Activated gamma-delta T cell treated with anti-CD3 and anti-CD28 coated beads, Interleukin-2, amount 50 U/mL, for 16 hours (primary cell): Measurements from ENCODE around the gene RPS21.
"Not testable (repeated sequence)": the region's sequence is repeated elsewhere in the genome, so short reads cannot be mapped to it uniquely, and the experiment has no call there.

Experiments
- DNase-seq: peaks from one replicate; pipeline ENCODE4 v3.0.0-alpha.2; 2020; ENCODE audit warnings: low read depth

Gene RPS21

DNA sequence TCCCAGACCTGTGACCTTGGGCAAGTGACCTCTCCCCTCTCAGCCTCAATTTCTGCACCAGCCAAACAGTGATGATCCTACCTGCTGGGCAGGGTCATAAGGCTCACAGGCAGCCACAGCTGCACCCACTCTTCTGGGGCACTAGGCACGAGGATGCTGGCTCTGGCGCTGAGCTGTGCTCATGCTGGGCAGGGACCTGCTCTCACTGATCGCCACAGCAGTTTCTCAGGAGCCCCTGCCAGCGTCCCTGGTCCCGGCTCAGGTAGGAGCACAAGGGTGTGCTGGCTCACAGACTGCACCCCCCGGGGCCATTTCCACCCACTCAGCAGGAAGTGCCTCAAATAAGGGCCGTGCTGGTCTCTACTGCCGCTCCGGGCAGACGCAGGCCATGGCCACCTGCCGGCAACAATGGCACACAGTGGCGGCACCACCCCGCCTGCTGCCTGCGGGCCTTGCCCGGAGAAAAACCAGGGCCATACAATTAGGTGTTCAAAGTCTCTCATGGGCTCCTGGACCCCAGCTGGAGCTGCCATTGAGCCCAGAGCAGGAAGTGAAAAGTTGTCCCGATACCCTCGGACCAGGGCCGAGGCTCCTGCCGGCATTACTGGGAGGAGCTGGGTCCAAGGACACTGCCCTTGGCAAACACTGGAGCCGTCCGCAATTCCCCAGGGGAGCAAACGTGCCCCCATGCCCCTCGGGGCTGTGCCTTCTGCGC, 24.7 kb downstream of the RPS21 start:
- no peak for DNase-seq

- DNase-seq, result no peak
Measured at GRCh38 chr20:62412194-62413024, 25.5 kb downstream of the RPS21 start.

GRCh38 chr20:62413025-62413570, 26.2 kb downstream of the RPS21 start:
- DNase-seq, result no peak

DNA sequence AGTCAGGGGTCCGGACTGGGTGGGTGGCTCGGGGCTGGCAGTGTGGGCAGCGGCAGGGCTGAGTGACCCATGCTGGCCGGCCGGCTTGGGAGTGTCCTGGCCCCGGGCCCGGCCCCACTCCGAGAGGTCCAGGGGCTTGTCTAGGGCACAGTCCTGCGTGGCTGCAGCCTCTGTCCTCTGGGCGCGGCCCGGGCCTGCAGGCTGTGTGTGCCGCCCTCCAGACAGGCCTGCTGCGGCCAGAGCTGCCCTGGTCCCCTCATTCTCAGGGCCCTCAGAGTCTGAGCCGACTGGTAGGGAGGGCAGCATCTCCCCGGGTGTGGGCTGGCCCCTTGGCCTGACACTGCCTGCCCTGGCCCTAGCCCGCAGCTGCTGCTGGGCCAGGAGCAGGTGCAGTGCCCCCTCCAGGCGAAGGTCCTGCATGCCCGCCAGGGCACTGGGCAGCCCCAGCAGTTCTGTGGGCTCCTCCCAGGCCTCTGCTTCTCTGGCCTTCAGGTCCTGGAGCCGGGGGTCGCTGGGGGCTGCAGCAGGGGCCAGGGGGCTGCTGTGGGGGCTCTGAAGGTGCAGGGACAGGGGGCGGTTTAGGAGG, 27.1 kb downstream of the RPS21 start:
- no peak for DNase-seq

GRCh38 chr20:62415354-62416111, 28.6 kb downstream of the RPS21 start:
- DNase-seq, result no peak

- DNase-seq, result no peak
Measured at GRCh38 chr20:62416651-62417637, 30.0 kb downstream of the RPS21 start.

DNA sequence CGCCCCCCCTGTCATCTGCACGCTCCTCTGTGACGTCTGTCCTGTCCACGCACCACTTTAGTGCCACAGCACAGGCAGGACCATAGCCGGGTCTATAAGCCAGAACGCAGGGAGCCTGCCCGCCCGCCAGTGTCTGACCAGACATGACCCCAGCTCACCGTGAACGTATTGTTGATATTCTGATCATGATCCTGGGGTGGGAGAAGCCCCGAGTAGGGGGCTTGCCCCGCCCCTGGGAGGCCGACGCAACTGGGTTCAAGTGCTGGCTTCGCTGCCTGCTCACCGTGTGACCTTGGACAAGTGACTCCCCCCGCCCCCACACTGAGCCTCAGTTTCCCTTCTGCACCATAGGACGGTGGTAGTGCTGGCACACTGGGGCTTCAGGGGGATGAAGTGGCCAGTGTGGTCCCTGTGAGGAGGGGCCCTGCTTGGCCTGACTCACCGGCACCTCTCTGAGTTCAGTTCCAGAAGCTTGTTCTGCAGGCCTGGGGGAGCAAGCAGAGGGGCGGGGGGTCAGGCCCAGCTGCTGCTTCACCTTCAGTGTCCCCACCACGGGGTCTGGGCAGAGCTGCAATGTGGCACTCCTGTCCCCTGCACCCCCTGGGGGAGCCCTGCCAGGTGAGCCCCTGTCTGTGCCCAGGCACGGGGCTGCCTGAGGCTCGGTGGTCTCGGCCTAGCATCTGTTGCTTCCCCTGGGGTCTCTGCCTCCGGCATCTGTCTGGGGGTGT, 31.2 kb downstream of the RPS21 start:
- DNase-seq, result no peak

GRCh38 chr20:62418709-62419487, 32.0 kb downstream of the RPS21 start:
- no peak for DNase-seq

DNA sequence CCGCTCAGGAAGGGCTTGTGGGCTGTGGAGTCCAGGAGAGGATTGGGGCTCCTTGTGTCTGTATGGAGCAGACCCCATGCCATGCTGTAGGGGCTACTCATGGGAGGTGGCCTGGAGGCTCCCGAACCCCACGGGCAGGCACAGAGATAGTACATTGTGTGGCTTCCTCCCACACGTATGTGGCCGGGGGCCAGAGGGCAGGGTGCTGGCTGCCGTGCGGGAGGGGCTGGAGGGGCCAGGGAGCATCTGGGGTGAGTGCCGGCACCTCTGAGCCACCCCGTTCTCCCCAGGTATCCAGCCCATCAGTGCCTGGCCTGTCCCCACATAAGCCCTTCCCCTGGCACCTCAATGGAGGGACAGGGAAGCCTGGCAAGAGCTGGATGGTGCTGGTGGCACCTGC, 32.9 kb downstream of the RPS21 start:
- no peak for DNase-seq

DNA sequence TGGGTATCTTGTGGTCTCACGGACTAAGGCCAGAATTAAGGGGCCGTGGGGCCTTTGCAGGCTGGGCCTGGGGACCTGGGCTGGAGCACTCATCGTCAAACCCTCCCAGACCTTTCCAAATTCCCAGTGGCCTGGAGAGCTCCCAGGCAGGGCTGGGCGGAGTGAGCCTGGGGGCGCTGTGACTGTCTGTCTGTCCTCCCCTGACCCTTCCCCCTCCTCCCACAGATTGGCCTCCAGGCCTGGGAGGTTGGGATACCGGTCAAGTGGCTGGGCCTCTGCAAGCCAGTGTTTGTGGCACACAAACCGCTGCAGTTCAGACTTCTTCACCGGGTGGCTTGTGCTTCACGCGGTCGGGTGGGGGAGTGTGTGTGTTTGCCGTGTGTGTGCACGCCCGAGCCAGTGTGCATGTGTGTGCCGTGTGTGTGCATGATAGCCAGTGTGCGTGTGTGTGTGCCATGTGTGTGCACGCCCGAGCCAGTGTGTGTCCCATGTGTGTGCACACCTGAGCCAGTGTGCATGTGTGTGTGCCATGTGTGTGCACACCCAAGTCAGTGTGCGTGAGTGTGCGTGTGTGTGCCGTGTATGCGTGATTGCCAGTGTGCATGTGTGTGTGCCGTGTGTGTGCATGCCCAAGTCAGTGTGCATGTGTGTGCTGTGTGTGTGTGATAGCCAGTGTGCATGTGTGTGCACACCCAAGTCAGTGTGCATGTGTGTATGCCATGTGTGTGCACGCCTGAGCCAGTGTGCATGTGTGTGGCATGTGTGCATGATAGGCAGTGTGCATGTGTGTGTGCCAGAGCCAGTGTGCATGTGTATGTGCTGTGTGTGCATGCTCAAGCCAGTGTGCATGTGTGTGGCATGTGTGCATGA, 34.2 kb downstream of the RPS21 start:
- no peak for DNase-seq

DNA sequence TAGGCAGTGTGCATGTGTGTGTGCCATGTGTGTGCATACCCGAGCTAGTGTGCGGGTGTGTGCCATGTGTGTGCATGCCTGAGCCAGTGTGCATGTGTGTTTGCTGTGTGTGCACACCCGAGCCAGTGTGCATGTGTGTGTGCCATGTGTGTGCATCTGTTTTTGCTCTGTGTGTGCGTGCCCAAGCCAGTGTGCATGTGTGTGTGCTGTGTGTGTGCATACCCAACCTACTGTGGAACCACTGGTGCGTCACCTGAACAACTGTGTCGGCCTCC, 34.8 kb downstream of the RPS21 start:
- DNase-seq, result no peak

GRCh38 chr20:62422636-62423325, 35.9 kb downstream of the RPS21 start:
- no peak for DNase-seq

GRCh38 chr20:62423326-62423706, 36.4 kb downstream of the RPS21 start:
- no peak for DNase-seq

- no peak for DNase-seq
Measured at GRCh38 chr20:62424249-62425107, 37.6 kb downstream of the RPS21 start.

GRCh38 chr20:62425281-62426058, 38.6 kb downstream of the RPS21 start:
- no peak for DNase-seq

GRCh38 chr20:62426059-62426348, 39.1 kb downstream of the RPS21 start:
- not testable (repeated sequence) for DNase-seq
